Ishikawa (cell line): ENCODE data around the gene TPST2.

Experiments used
- CEBPB ChIP-seq: IDR thresholded peaks from 2 replicates; pipeline ENCODE4 v1.6.1; 2012
- CREB1 ChIP-seq: IDR thresholded peaks from 2 replicates; pipeline ENCODE4 v1.6.1; 2012; ENCODE audit warnings: low read depth
- EGR1 ChIP-seq: IDR thresholded peaks from 2 replicates; pipeline ENCODE4 v1.6.1; 2012
- EP300 ChIP-seq: IDR thresholded peaks from 2 replicates; pipeline ENCODE4 v1.6.1; 2012; ENCODE audit warnings: borderline replicate concordance
- FOXM1 ChIP-seq: IDR thresholded peaks from 2 replicates; pipeline ENCODE4 v1.6.1; 2012; ENCODE audit warnings: low read depth, borderline replicate concordance
- MAX ChIP-seq: IDR thresholded peaks from 2 replicates; pipeline ENCODE4 v1.6.1; 2012
- REST ChIP-seq: IDR thresholded peaks from 2 replicates; pipeline ENCODE4 v1.6.1; 2012; ENCODE audit warnings: low read depth, mild to moderate bottlenecking
- TCF12 ChIP-seq: IDR thresholded peaks from 2 replicates; pipeline ENCODE4 v1.6.1; 2012; ENCODE audit warnings: low read depth
- TEAD4 ChIP-seq: IDR thresholded peaks from 2 replicates; pipeline ENCODE4 v1.6.1; 2012
- ZBTB7A ChIP-seq: IDR thresholded peaks from 2 replicates; pipeline ENCODE4 v1.6.1; 2012; ENCODE audit warnings: low read depth

GRCh38 chr22:26552466-26552865 lies 37.5 kb downstream of the TPST2 start:
- TF ChIP-seq EP300 (no peak), TEAD4 (no peak), CREB1 (no peak), MAX (no peak), TCF12 (no peak), CEBPB (no peak), REST (no peak), EGR1 (no peak), FOXM1 (no peak), ZBTB7A (no peak)
